CD14-positive monocyte (primary cell): ENCODE measurements around the gene LIN37. TPM values are rescaled to one million over a fixed set of nuclear protein-coding genes. Genes with fewer than 3 reads are reported as not detected.
A peak's percentile ranks its signal among the peaks of the same experiment; 100 is the strongest.

Source experiments
- DNase-seq, 3 donors: peaks; one replicate each; pipeline ENCODE4 v3.0.0-alpha.2; 2011 to 2022
- H2AFZ ChIP-seq: 2 replicates; pipeline ENCODE4 v1.6.0; 2012; ENCODE audit warnings: mild to moderate bottlenecking, low read depth, low read length, inconsistent platforms; ENCODE audit not compliant: insufficient read depth, poor library complexity, severe bottlenecking
- H3K27ac ChIP-seq, 2 donors: 1 replicate in 1 of 2; 2 replicates in 1 of 2; pipeline ENCODE4 v1.5.1; 2012 to 2013; ENCODE audit warnings: low read length in 2 of 2, control low read depth in 1 of 2, inconsistent platforms in 1 of 2, low read depth in 1 of 2, mild to moderate bottlenecking in 1 of 2
- H3K27me3 ChIP-seq, 2 donors: one replicate each; pipeline versions ENCODE4 v1.6.0 to v1.6.1; 2011 to 2013; ENCODE audit warnings: low read length in 2 of 2; ENCODE audit not compliant: control insufficient read depth in 2 of 2, insufficient read depth in 2 of 2
- H3K36me3 ChIP-seq, 2 donors: replicated peaks in 1 of 2; 1 replicate in 1 of 2; 2 replicates in 1 of 2; pipeline versions ENCODE4 v1.5.1 to v1.6.1; 2012 to 2013; ENCODE audit warnings: low read length in 2 of 2, control low read depth in 1 of 2, inconsistent platforms in 1 of 2, mild to moderate bottlenecking in 1 of 2; ENCODE audit not compliant: insufficient read depth in 2 of 2, control insufficient read depth in 1 of 2
- H3K4me1 ChIP-seq, 2 donors: 1 replicate in 1 of 2; 2 replicates in 1 of 2; pipeline versions ENCODE4 v1.5.1 to v1.6.1; 2012 to 2013; ENCODE audit warnings: low read length in 2 of 2, control low read depth in 1 of 2, inconsistent platforms in 1 of 2, mild to moderate bottlenecking in 1 of 2, moderate library complexity in 1 of 2; ENCODE audit not compliant: insufficient read depth in 2 of 2, control insufficient read depth in 1 of 2
- H3K4me2 ChIP-seq: replicated peaks from 2 replicates; pipeline ENCODE3; 2012; ENCODE audit warnings: low read length, moderate library complexity, mild to moderate bottlenecking; ENCODE audit not compliant: poor library complexity, severe bottlenecking; ENCODE audit errors: extremely low read depth
- H3K4me3 ChIP-seq, 3 experiments: fragments of 200-600 bp in 1 of 3; sonication (generic) in 1 of 3; replicated peaks in 1 of 3; 1 replicate in 2 of 3; 2 replicates in 1 of 3; pipeline ENCODE4 v1.5.1; 2011 to 2013; ENCODE audit warnings: low read length in 3 of 3, mild to moderate bottlenecking in 3 of 3, control low read depth in 2 of 3, low read depth in 2 of 3, inconsistent platforms in 1 of 3, moderate library complexity in 1 of 3
- H3K79me2 ChIP-seq: 2 replicates; pipeline ENCODE4 v1.6.0; 2012; ENCODE audit warnings: mild to moderate bottlenecking, control low read depth, inconsistent platforms, low read length, moderate library complexity; ENCODE audit not compliant: insufficient read depth
- H3K9ac ChIP-seq: 2 replicates; pipeline ENCODE4 v1.6.0; 2017; ENCODE audit warnings: low read length, mild to moderate bottlenecking; ENCODE audit not compliant: insufficient read depth, poor library complexity, severe bottlenecking
- H3K9me3 ChIP-seq, 2 donors: replicated peaks in 1 of 2; 1 replicate in 1 of 2; 2 replicates in 1 of 2; pipeline versions ENCODE4 v1.5.1 to v1.6.1; 2012 to 2013; ENCODE audit warnings: low read length in 2 of 2, control low read depth in 1 of 2; ENCODE audit not compliant: control insufficient read depth in 1 of 2, insufficient read depth in 1 of 2
- H4K20me1 ChIP-seq: 2 replicates; pipeline ENCODE4 v1.6.0; 2012; ENCODE audit warnings: mild to moderate bottlenecking, low read length, control low read depth, moderate library complexity; ENCODE audit not compliant: insufficient read depth
- H3K27ac Mint-ChIP-seq, 7 donors: one replicate each; pipeline ENCODE4 v1.8.0; 2020; ENCODE audit warnings: mild to moderate bottlenecking in 7 of 7, mixed read lengths in 7 of 7, moderate library complexity in 6 of 7, inconsistent platforms in 2 of 7
- H3K27me3 Mint-ChIP-seq, 3 donors: one replicate each; pipeline ENCODE4 v1.8.0; 2021 to 2022; ENCODE audit warnings: low read depth in 3 of 3, mild to moderate bottlenecking in 3 of 3, mixed read lengths in 3 of 3, moderate library complexity in 3 of 3, inconsistent platforms in 1 of 3
- H3K36me3 Mint-ChIP-seq, 2 donors: one replicate each; pipeline ENCODE4 v1.8.0; 2020; ENCODE audit warnings: mixed read lengths in 2 of 2, inconsistent platforms in 1 of 2, mild to moderate bottlenecking in 1 of 2
- H3K4me1 Mint-ChIP-seq: one replicate; pipeline ENCODE4 v1.8.0; 2020; ENCODE audit warnings: mild to moderate bottlenecking, mixed read lengths
- H3K4me3 Mint-ChIP-seq, 2 donors: one replicate each; pipeline ENCODE4 v1.8.0; 2020; ENCODE audit warnings: mild to moderate bottlenecking in 2 of 2, mixed read lengths in 2 of 2, moderate library complexity in 1 of 2
- H3K9me3 Mint-ChIP-seq, 7 donors: one replicate each; pipeline ENCODE4 v1.8.0; 2020 to 2022; ENCODE audit warnings: mixed read lengths in 7 of 7, mild to moderate bottlenecking in 6 of 7, moderate library complexity in 6 of 7, inconsistent platforms in 2 of 7
- CTCF ChIP-seq: fragments of 200-600 bp; IDR thresholded peaks from one replicate; pipeline ENCODE4 v1.8.0; 2022; ENCODE audit warnings: antibody characterized with exemption, mild to moderate bottlenecking
- WGBS: methylation state at CpG from one replicate; pipeline ENCODE4 v1.1.5; 2013; ENCODE audit warnings: missing lambda C conversion rate; ENCODE audit not compliant: insufficient coverage; 5-methylcytosine and 5-hydroxymethylcytosine counted together
- intact Hi-C, 2 donors: fragments of 100-400 bp; cut with micrococcal nuclease; formaldehyde crosslinking; loops; one replicate each; pipeline versions ENCODE4 v1.15.0 to v1.15.1; 2023
- polyA plus RNA-seq, 3 donors: library from polyadenylated mRNA; depleted of rRNA in 1 of 3; unstranded in 2 of 3; stranded (reverse) in 1 of 3; fragments of 300-500 nt in 2 of 3; fragments of >200 nt in 1 of 3; fragmentation: Illumina TruSeq in 2 of 3; gene quantifications; 1 replicate in 2 of 3; 2 replicates in 1 of 3; pipeline ENCODE4 v1.2.3, GENCODE V29; 2012 to 2021

The LIN37 gene
- polyA plus RNA-seq, 3 donors, result 5.6 to 28.6 (median 7.2) TPM

DNA sequence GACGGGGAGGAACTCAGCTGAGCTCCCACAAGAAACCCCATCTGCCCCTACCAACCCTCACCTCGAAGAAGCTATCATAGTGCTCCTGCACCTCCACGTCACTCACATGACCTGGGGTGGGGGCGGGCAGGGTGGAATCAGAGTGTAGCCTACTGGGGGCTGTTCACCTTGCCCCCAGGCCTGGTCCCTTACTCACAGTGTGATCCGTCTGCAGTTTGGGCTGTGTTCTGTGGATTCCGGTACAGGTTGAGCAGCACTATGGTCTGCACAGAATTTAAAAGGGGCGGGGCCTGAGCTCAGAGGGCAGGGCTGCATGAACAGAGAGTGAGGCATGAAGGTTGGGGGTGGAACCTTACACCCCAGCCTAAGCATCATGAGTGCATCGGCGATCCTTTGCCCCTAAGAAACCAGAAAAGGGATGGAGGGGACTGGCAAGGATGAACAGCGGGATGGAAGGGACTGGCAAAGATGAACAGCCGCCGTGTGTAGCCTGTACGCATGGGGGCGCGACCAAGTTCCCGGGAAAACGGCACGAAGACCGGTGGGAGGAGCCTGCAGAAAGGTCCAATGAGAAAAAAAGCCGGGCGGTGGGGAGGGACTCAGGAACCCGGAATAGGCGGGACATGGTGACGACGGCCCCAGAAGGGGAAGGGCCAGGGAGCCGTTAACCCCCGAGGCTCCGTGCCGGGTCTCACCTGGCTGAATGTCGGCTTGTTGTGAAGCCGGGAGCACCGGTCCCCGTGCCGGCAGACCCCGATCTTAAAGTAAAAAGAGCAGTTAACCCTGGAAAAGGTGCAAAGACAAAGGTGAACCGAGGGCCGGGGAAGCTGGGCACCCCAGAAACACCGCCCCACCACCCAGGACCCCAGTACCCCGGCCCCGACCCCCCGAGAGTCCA lies 3.7 kb upstream of the LIN37 start:
- intact Hi-C loops, result loop anchor here (2.0 to 10.0 kb wide), 10 partner anchors 33 to 1590 kb away; partner anchors contain the start of genes ARHGAP33 (in 1 of the 2), CAPNS1 (in 1 of the 2), COX6B1 (in 1 of the 2) and ETV2 (in 1 of the 2)
- Mint-ChIP-seq H3K27me3 (no peaks in the 10 kb centered on the region), H3K4me1 (peaks cover 55% of the 10 kb centered on the region), H3K36me3 (peaks cover 9 to 14% of the 10 kb centered on the region in 2 donors), H3K27ac (peak overlapping the region; percentile 100), H3K4me3 (peak overlapping the region; percentile 95 to 99), H3K9me3 (no peaks in the 10 kb centered on the region)
- peaks cover 59% of the 10 kb centered on the region for H3K79me2 ChIP-seq
- peak; percentile 17 for TF ChIP-seq CTCF
- peaks cover 64 to 82% of the 10 kb centered on the region in 2 donors for H3K4me1 ChIP-seq
- no peaks in the 10 kb centered on the region for H3K27me3 ChIP-seq
- H3K36me3 ChIP-seq, result no peaks in the 10 kb centered on the region
- H3K9ac ChIP-seq, result peak overlapping the region; percentile 97
- peak overlapping the region; percentile 77 to 93 (median 92) for H3K4me3 ChIP-seq
- DNase-seq, result peak; percentile 94 to 95 (median 94)
- peak overlapping the region; percentile 96 for H3K4me2 ChIP-seq
- H3K9me3 ChIP-seq, result no peaks in the 10 kb centered on the region
- H2AFZ ChIP-seq, result peak overlapping the region; percentile 83
- WGBS, result 11% methylated on average over 34 of the region's 41 CpGs
- H4K20me1 ChIP-seq, result peaks cover 6% of the 10 kb centered on the region
- H3K27ac ChIP-seq, result peak overlapping the region; percentile 97 to 98

DNA sequence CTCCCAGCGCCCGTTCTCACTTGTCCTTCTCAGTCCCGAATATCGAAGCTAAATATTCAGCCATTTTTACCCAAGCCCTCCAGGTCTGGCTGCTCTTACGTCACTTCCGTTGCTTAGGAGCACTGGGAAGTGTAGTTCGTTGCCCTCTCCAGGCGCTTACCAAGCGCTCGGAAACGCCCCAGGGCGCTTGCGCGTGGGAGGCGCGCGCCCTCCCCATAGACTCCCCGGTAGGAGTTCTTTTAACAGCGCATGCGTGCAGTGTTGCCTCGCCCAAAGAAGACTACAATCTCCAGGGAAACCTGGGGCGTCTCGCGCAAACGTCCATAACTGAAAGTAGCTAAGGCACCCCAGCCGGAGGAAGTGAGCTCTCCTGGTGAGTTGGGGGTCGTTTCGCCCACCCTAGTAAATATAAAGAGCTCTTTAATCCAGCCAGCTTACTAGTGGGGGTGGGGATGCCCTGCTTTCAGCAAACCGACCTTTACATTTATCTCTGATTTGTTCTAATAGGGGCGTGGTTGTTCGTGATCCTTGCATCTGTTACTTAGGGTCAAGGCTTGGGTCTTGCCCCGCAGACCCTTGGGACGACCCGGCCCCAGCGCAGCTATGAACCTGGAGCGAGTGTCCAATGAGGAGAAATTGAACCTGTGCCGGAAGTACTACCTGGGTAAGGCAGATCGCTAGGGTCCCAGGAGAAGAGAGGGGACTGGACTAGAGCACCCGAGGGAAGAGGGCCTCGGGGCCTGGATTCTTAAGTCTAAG lies 2.9 kb upstream of the LIN37 start, which contains the start of the genes PSENEN and U2AF1L4:
TSS of gene PSENEN (plus strand) at position 324 of the 759 bp plus-strand sequence. CDS start at position 604, 280 bp downstream.
TSS of gene U2AF1L4 (minus strand) at position 91 of the 759 bp plus-strand sequence. CDS start at position 64, 27 bp downstream.
- Histone ChIP-seq H2AFZ (peak within 1 kb of the TSS; percentile 83), H3K27ac (peak within 1 kb of the TSS; percentile 97 to 98), H3K4me3 (peak within 1 kb of the TSS; percentile 77 to 93 (median 92)), H3K36me3 (no peaks in the 10 kb centered on the region), H3K27me3 (no peaks in the 10 kb centered on the region), H3K79me2 (peaks cover 56% of the 10 kb centered on the region), H3K4me2 (peak within 1 kb of the TSS; percentile 96), H4K20me1 (no peaks in the 10 kb centered on the region), H3K9ac (peak within 1 kb of the TSS; percentile 97), H3K9me3 (no peaks in the 10 kb centered on the region), H3K4me1 (peaks cover 58 to 78% of the 10 kb centered on the region in 2 donors)
- peaks cover 56% of the 10 kb centered on the region for H3K4me1 Mint-ChIP-seq
- H3K27ac Mint-ChIP-seq, result peak within 1 kb of the TSS; percentile 100
- peaks cover 0 to 3% (median 0%) of the 10 kb centered on the region in 3 donors for H3K27me3 Mint-ChIP-seq
- TF ChIP-seq CTCF, result no peak
- peak; percentile 99 to 100 (median 100) for DNase-seq
- peak within 1 kb of the TSS; percentile 95 to 99 for H3K4me3 Mint-ChIP-seq
- intact Hi-C loops, result loop anchor here (2.0 to 10.0 kb wide), 9 partner anchors 101 to 1589 kb away; partner anchors contain the start of genes CAPNS1 (in 1 of the 2), COX6B1 (in 1 of the 2), ETV2 (in 1 of the 2) and HCST (in 1 of the 2)
- 1% methylated on average over 33 of the region's 40 CpGs for WGBS
- no peaks in the 10 kb centered on the region for H3K9me3 Mint-ChIP-seq
- H3K36me3 Mint-ChIP-seq, result peaks cover 9 to 14% of the 10 kb centered on the region in 2 donors
